ENCODE measurements around the gene TXNRD1. TPM values are rescaled to one million over a fixed set of nuclear protein-coding genes. Genes with fewer than 3 reads are reported as not detected.

The TXNRD1 gene
- total RNA-seq, 4 donors from 2014 or later: 170 to 313 (median 247) TPM

DNA sequence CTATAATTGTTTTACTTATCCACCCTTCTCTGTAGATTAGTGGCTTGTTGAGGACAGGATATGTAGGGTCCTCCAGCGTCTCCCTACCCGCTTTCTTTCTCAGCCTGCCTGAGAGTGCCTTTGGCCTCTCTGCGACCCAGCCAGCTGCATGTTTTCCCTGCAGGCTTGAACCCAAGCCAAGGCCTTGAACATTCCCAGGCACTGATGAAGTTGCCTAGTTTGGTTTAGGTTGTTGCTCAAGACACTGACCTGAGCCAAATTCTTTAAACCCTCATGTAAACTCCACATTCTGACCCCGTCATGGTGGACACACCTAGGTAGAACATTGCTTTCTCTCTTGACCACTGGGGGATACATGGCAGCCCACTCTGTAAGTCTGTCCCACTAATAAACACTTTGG, 33.4 kb upstream of the TXNRD1 start:
- no peak for TF ChIP-seq CTCF (IDR thresholded peaks at IDR 0.05)
- ATAC-seq (ENCODE audit: low FRiP score) (peak; percentile 4), DNase-seq (ENCODE audit: low spot score) (no peak)

- no peak for DNase-seq (ENCODE audit: low spot score)
- TF ChIP-seq CTCF (IDR thresholded peaks at IDR 0.05): no peak
- no peak for ATAC-seq (ENCODE audit: low FRiP score)
Measured at GRCh38 chr12:104182621-104183378, 32.8 kb upstream of the TXNRD1 start.

GRCh38 chr12:104183443-104183842, 32.1 kb upstream of the TXNRD1 start:
- DNase-seq (ENCODE audit: low spot score): no peak
- no peak for TF ChIP-seq CTCF (IDR thresholded peaks at IDR 0.05)
- ATAC-seq (ENCODE audit: low FRiP score): no peak

DNA sequence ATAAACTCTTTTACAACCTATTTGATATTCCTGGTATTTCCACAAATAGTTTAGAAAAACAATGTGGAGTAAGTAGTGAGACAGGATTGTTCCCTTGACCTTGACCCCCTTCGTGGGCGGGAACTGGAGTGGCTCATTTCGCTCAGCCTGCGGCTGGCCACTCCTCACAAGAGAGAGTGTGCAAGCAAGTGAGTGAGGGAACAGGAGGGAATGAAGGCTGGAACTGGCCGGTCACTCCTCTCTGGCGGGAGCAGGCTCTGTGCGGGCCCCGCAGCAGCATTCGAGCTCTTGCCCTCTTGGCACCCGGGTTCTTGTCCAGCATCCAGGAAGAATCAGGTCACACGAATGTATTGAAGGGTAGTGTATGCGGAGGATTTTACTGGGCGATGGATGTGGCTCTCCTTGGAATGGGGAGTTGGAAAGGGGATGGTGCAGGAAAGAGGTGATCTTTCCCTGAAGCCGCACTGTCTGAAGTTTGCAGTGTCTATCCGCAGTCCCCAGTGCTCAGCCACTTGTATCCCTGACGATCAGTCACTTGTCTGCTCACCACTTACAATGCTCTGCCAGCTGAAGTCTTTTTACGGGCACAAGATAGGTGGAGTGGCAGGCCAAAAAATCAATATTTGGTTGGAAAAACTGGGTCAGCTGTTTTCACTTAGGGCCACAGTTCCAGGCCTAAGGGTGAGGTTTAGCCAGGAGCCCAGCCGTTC, 28.0 kb upstream of the TXNRD1 start:
- ATAC-seq (ENCODE audit: low FRiP score): no peak

DNA sequence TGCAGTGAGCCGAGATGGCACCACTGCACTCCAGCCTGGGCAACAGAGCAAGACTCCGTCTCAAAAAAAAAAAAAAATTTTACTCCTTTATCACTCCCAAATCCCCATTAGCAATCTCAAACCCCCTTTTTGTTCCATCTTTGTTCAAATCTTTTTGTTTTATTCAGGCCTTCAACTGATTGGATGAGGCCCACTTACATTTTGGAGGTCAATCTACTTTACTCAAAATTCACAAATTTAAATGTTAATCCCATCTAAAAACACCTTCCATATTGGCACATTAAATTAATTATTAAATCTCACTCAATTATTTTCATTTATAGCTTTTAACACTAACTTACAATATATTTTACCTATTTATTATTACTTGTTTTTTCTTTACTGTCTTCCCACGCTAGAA, 27.0 kb upstream of the TXNRD1 start:
- TF ChIP-seq CTCF (IDR thresholded peaks at IDR 0.05): no peak
- DNase-seq (ENCODE audit: low spot score): no peak
- ATAC-seq (ENCODE audit: low FRiP score): no peak

More for the DNA sequence above, 28.0 kb upstream of the TXNRD1 start:
- no peak for TF ChIP-seq CTCF (IDR thresholded peaks at IDR 0.05)
- DNase-seq (ENCODE audit: low spot score): no peak

GRCh38 chr12:104189915-104190555, 25.5 kb upstream of the TXNRD1 start:
- ATAC-seq (ENCODE audit: low FRiP score) (no peak), DNase-seq (ENCODE audit: low spot score) (no peak)
- no peak for TF ChIP-seq CTCF (IDR thresholded peaks at IDR 0.05)
